Suprapubic skin (tissue), 4 donors: ENCODE results near the gene NDUFB5. TPM values are rescaled to one million over a fixed set of nuclear protein-coding genes. Genes with fewer than 3 reads are reported as not detected.

Experiments
- DNase-seq, 2 donors: peaks; one replicate each; pipeline ENCODE4 v3.0.0-alpha.2; 2019; ENCODE audit warnings: low spot score in 2 of 2
- H3K27ac ChIP-seq: fragments of 200-600 bp; sonication (generic); one replicate; pipeline ENCODE4 v1.5.1; 2019
- H3K27me3 ChIP-seq: fragments of 200-600 bp; sonication (generic); one replicate; pipeline ENCODE4 v1.5.1; 2019
- H3K36me3 ChIP-seq: fragments of 200-600 bp; sonication (generic); one replicate; pipeline ENCODE4 v1.5.1; 2019
- H3K4me1 ChIP-seq: fragments of 200-600 bp; sonication (generic); one replicate; pipeline ENCODE4 v1.5.1; 2019
- H3K4me3 ChIP-seq: fragments of 200-600 bp; sonication (generic); one replicate; pipeline ENCODE4 v1.5.1; 2019; ENCODE audit warnings: mild to moderate bottlenecking
- H3K9me3 ChIP-seq: fragments of 200-600 bp; sonication (generic); one replicate; pipeline ENCODE4 v1.5.1; 2019
- CTCF ChIP-seq, 2 donors: fragments of 200-600 bp in 1 of 2; fragments of 450-650 bp in 1 of 2; sonication (generic) in 1 of 2; IDR thresholded peaks; one replicate each; pipeline ENCODE4 v1.5.1; 2016 to 2019; ENCODE audit warnings: antibody characterized with exemption in 2 of 2, mild to moderate bottlenecking in 1 of 2, moderate library complexity in 1 of 2
- EP300 ChIP-seq: sonication (generic); formaldehyde crosslinking; IDR thresholded peaks from one replicate; pipeline ENCODE4 v1.6.1; 2017; ENCODE audit warnings: antibody characterized with exemption
- POLR2A ChIP-seq, 2 donors: fragments of 450-650 bp; IDR thresholded peaks; one replicate each; pipeline ENCODE4 v1.6.1; 2017; ENCODE audit warnings: antibody characterized with exemption in 2 of 2, mild to moderate bottlenecking in 2 of 2, moderate library complexity in 2 of 2
- POLR2AphosphoS5 ChIP-seq, 3 donors: sonication (generic); formaldehyde crosslinking; IDR thresholded peaks; one replicate each; pipeline ENCODE4 v1.6.1; 2017; ENCODE audit warnings: antibody characterized with exemption in 3 of 3
- WGBS: methylation state at CpG from one replicate; pipeline ENCODE4 v1.1.5; 2018; 5-methylcytosine and 5-hydroxymethylcytosine counted together
- total RNA-seq, 4 donors: library from RNA; depleted of rRNA; stranded (reverse); fragments of >200 nt; gene quantifications; one replicate each; pipeline ENCODE4 v1.1.0, GENCODE V29; 2016

NDUFB5 gene
- total RNA-seq, 4 donors from 2014 or later = 44.8 to 75.9 (median 60.9) TPM

- no peak for DNase-seq
- Histone ChIP-seq H3K36me3 (peaks cover 8% of the 10 kb centered on the region), H3K27ac (no peak overlapping the region), H3K27me3 (no peaks in the 10 kb centered on the region), H3K9me3 (no peaks in the 10 kb centered on the region), H3K4me1 (peaks cover 15% of the 10 kb centered on the region), H3K4me3 (no peak overlapping the region)
- TF ChIP-seq CTCF (IDR thresholded peaks at IDR 0.05) = no peak
- TF ChIP-seq POLR2A (IDR thresholded peaks at IDR 0.05) = no peak
- no peak for TF ChIP-seq EP300
- TF ChIP-seq POLR2AphosphoS5 (IDR thresholded peaks at IDR 0.05) = no peak
- 79% methylated on average over 3 of the region's 3 CpGs for WGBS
Observed at GRCh38 chr3:179565496-179565895, 39.1 kb upstream of the NDUFB5 start.

GRCh38 chr3:179580992-179581391, 23.6 kb upstream of the NDUFB5 start:
- 100% methylated on average over 1 of the region's 1 CpG for WGBS
- H3K36me3 ChIP-seq = peaks cover 76% of the 10 kb centered on the region
- TF ChIP-seq EP300 (no peak), POLR2AphosphoS5 (IDR thresholded peaks at IDR 0.05) (no peak), POLR2A (IDR thresholded peaks at IDR 0.05) (no peak), CTCF (IDR thresholded peaks at IDR 0.05) (no peak)
- H3K4me1 ChIP-seq = no peaks in the 10 kb centered on the region
- no peaks in the 10 kb centered on the region for H3K27me3 ChIP-seq
- H3K4me3 ChIP-seq = no peak overlapping the region
- no peak for DNase-seq
- no peaks in the 10 kb centered on the region for H3K9me3 ChIP-seq
- H3K27ac ChIP-seq = no peak overlapping the region

- peaks cover 97% of the 10 kb centered on the region for H3K36me3 ChIP-seq
Observed at GRCh38 chr3:179589143-179589542, 15.5 kb upstream of the NDUFB5 start.

GRCh38 chr3:179590669-179591068, 13.9 kb upstream of the NDUFB5 start:
- Histone ChIP-seq H3K27ac (no peak overlapping the region), H3K36me3 (peaks cover 97% of the 10 kb centered on the region), H3K4me3 (no peak overlapping the region), H3K4me1 (no peaks in the 10 kb centered on the region), H3K27me3 (no peaks in the 10 kb centered on the region), H3K9me3 (no peaks in the 10 kb centered on the region)
- TF ChIP-seq POLR2AphosphoS5 (IDR thresholded peaks at IDR 0.05) = no peak
- TF ChIP-seq EP300 = no peak
- TF ChIP-seq POLR2A (IDR thresholded peaks at IDR 0.05) = no peak
- TF ChIP-seq CTCF (IDR thresholded peaks at IDR 0.05) = no peak
- WGBS = 65% methylated on average over 2 of the region's 2 CpGs
- DNase-seq = no peak

More at GRCh38 chr3:179589143-179589542, 15.5 kb upstream of the NDUFB5 start:
- Histone ChIP-seq H3K27ac (no peak overlapping the region), H3K4me1 (no peaks in the 10 kb centered on the region), H3K27me3 (no peaks in the 10 kb centered on the region), H3K9me3 (no peaks in the 10 kb centered on the region), H3K4me3 (no peak overlapping the region)
- DNase-seq = no peak
- no peak for TF ChIP-seq POLR2A (IDR thresholded peaks at IDR 0.05)
- no peak for TF ChIP-seq EP300
- no peak for TF ChIP-seq CTCF (IDR thresholded peaks at IDR 0.05)
- TF ChIP-seq POLR2AphosphoS5 (IDR thresholded peaks at IDR 0.05) = no peak

GRCh38 chr3:179591313-179591712, 13.3 kb upstream of the NDUFB5 start:
- peaks cover 95% of the 10 kb centered on the region for H3K36me3 ChIP-seq
- WGBS = 95% methylated on average over 1 of the region's 1 CpG

More at GRCh38 chr3:179591313-179591712, 13.3 kb upstream of the NDUFB5 start:
- Histone ChIP-seq H3K9me3 (no peaks in the 10 kb centered on the region), H3K27me3 (no peaks in the 10 kb centered on the region), H3K4me3 (no peak overlapping the region), H3K27ac (no peak overlapping the region), H3K4me1 (no peaks in the 10 kb centered on the region)
- TF ChIP-seq POLR2A (IDR thresholded peaks at IDR 0.05) (no peak), POLR2AphosphoS5 (IDR thresholded peaks at IDR 0.05) (no peak), EP300 (no peak), CTCF (IDR thresholded peaks at IDR 0.05) (no peak)
- DNase-seq = no peak
